Neural cell (in vitro differentiated cells): Measurements from ENCODE around the gene MYO18A.

Experiments
- CTCF ChIP-seq: fragments of 450-650 bp; IDR thresholded peaks from 2 replicates; pipeline ENCODE4 v1.5.1; 2014; ENCODE audit warnings: antibody characterized with exemption, mild to moderate bottlenecking, moderate library complexity; ENCODE audit not compliant: poor library complexity, severe bottlenecking
- EP300 ChIP-seq: fragments of 450-650 bp; conservative IDR thresholded peaks from 2 replicates; pipeline ENCODE4 v1.6.1; 2014; ENCODE audit warnings: antibody characterized with exemption, mild to moderate bottlenecking, moderate library complexity; ENCODE audit not compliant: poor library complexity, severe bottlenecking
- EZH2 ChIP-seq: fragments of 200-600, 300-800 bp; shearing (Covaris generic), sonication (generic); IDR thresholded peaks from 2 replicates; pipeline ENCODE4 v1.6.1; 2014; ENCODE audit warnings: antibody characterized with exemption, low read length, borderline replicate concordance, mild to moderate bottlenecking; ENCODE audit not compliant: insufficient read depth, poor library complexity, severe bottlenecking
- MXI1 ChIP-seq: fragments of 450-650 bp; conservative IDR thresholded peaks from 2 replicates; pipeline ENCODE4 v1.6.1; 2014; ENCODE audit warnings: antibody characterized with exemption, mild to moderate bottlenecking; ENCODE audit not compliant: poor library complexity, severe bottlenecking
- POLR2AphosphoS5 ChIP-seq: IDR thresholded peaks from 2 replicates; pipeline ENCODE4 v1.6.1; 2012
- RAD21 ChIP-seq: fragments of 450-650 bp; conservative IDR thresholded peaks from 2 replicates; pipeline ENCODE4 v1.6.1; 2014; ENCODE audit warnings: antibody characterized with exemption, mild to moderate bottlenecking, moderate library complexity
- SMC3 ChIP-seq: fragments of 450-650 bp; conservative IDR thresholded peaks from 2 replicates; pipeline ENCODE4 v1.6.1; 2014; ENCODE audit warnings: antibody characterized with exemption, mild to moderate bottlenecking, moderate library complexity; ENCODE audit not compliant: poor library complexity
- TAF1 ChIP-seq: IDR thresholded peaks from 2 replicates; pipeline ENCODE4 v1.6.1; 2012; ENCODE audit warnings: low read depth
- TF ChIP-seq, protein P1 (sequence below): IDR thresholded peaks from 2 replicates; pipeline ENCODE4 v1.6.1; 2012; ENCODE audit warnings: borderline replicate concordance

- TF ChIP-seq, protein P1, sequence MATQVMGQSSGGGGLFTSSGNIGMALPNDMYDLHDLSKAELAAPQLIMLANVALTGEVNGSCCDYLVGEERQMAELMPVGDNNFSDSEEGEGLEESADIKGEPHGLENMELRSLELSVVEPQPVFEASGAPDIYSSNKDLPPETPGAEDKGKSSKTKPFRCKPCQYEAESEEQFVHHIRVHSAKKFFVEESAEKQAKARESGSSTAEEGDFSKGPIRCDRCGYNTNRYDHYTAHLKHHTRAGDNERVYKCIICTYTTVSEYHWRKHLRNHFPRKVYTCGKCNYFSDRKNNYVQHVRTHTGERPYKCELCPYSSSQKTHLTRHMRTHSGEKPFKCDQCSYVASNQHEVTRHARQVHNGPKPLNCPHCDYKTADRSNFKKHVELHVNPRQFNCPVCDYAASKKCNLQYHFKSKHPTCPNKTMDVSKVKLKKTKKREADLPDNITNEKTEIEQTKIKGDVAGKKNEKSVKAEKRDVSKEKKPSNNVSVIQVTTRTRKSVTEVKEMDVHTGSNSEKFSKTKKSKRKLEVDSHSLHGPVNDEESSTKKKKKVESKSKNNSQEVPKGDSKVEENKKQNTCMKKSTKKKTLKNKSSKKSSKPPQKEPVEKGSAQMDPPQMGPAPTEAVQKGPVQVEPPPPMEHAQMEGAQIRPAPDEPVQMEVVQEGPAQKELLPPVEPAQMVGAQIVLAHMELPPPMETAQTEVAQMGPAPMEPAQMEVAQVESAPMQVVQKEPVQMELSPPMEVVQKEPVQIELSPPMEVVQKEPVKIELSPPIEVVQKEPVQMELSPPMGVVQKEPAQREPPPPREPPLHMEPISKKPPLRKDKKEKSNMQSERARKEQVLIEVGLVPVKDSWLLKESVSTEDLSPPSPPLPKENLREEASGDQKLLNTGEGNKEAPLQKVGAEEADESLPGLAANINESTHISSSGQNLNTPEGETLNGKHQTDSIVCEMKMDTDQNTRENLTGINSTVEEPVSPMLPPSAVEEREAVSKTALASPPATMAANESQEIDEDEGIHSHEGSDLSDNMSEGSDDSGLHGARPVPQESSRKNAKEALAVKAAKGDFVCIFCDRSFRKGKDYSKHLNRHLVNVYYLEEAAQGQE = no peak
- TF ChIP-seq EZH2 (no peak), EP300 (no peak), POLR2AphosphoS5 (no peak), CTCF (no peak), MXI1 (no peak), RAD21 (no peak), TAF1 (no peak), SMC3 (no peak)
Measured at GRCh38 chr17:29039764-29040598, 140.2 kb downstream of the MYO18A start.
